Cerebellar nuclear complex (tissue), 1 donor: ENCODE results near the gene KLRF2.

ENCODE experiments used
- DNase-seq, 2 experiments: peaks; one replicate each; lab custom pipeline; 2025; lab: John Stamatoyannopoulos, UW

The KLRF2 gene

GRCh38 chr12:9936591-9936990 is 55.3 kb downstream of the KLRF2 start:
- no peak for DNase-seq

GRCh38 chr12:9940375-9940774 is 59.1 kb downstream of the KLRF2 start:
- no peak for DNase-seq

- DNase-seq: no peak
Measured at GRCh38 chr12:9941838-9942237, 60.5 kb downstream of the KLRF2 start.

DNA sequence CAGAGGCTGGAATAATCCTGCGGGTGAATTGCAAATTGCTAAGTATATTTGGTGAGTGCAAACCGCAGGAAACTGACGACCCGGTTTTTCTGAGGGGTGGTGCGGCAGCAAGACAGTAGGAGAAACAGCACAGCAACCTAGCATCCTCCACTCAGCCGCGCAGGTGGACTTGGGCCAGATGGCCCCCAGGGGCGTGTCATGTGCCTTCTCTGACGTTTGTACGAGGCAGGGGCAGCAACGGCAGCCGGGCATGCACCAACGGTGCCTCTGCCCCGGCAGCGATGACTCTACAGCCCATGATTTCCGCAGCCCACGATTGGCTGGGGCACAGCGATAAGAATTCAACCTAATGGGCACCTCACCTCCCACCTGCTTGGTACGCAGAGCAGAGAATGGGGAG is 62.0 kb downstream of the KLRF2 start:
- DNase-seq: no peak

DNA sequence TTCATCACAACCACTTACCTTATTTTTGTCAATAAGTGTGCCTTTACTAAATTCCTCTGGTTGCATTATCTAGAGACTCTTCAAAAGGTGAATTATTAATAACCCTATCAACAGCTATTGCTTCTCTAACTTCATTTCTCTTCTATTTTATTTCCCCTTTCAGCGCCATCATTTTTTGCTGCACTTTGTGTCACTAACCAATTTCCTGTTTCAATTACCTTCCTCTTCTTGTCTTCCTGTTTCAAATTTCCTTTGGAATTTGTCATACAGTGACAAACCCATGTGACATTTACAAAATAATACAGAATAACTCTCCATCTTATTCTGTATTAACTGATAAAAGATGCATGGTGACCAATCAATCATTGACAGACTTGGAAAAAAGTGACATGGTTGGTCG is 63.1 kb downstream of the KLRF2 start:
- no peak for DNase-seq
